Tibial nerve (tissue), 4 donors: ENCODE results near the gene DIRAS3. TPM values are rescaled to one million over a fixed set of nuclear protein-coding genes. Genes with fewer than 3 reads are reported as not detected.

Experiments used
- DNase-seq, 2 donors: peaks; one replicate each; pipeline ENCODE4 v3.0.0-alpha.2; 2019; ENCODE audit warnings: low spot score in 2 of 2
- H3K27ac ChIP-seq, 4 donors: fragments of 200-600 bp; sonication (generic) in 3 of 4; one replicate each; pipeline ENCODE4 v1.5.1; 2017 to 2019; ENCODE audit warnings: mild to moderate bottlenecking in 1 of 4
- H3K27me3 ChIP-seq, 2 donors: fragments of 200-600 bp; sonication (generic) in 1 of 2; one replicate each; pipeline versions ENCODE4 v1.5.1 to v1.6.0; 2017 to 2019
- H3K36me3 ChIP-seq, 3 donors: fragments of 200-600 bp; sonication (generic); one replicate each; pipeline ENCODE4 v1.5.1; 2018 to 2019
- H3K4me1 ChIP-seq, 4 donors: fragments of 200-600 bp; sonication (generic) in 3 of 4; one replicate each; pipeline ENCODE4 v1.5.1; 2017 to 2019
- H3K4me3 ChIP-seq, 4 donors: fragments of 200-600 bp; sonication (generic) in 3 of 4; one replicate each; pipeline ENCODE4 v1.5.1; 2017 to 2019; ENCODE audit warnings: mild to moderate bottlenecking in 1 of 4, moderate library complexity in 1 of 4
- H3K9me3 ChIP-seq, 4 donors: fragments of 200-600 bp; sonication (generic) in 3 of 4; one replicate each; pipeline ENCODE4 v1.5.1; 2017 to 2019
- CTCF ChIP-seq, 5 experiments: fragments of 200-600 bp in 3 of 5; fragments of 450-650 bp in 2 of 5; sonication (generic) in 3 of 5; IDR thresholded peaks; one replicate each; pipeline ENCODE4 v1.5.1; 2016 to 2019; ENCODE audit warnings: antibody characterized with exemption in 5 of 5, mild to moderate bottlenecking in 3 of 5, moderate library complexity in 2 of 5
- EP300 ChIP-seq, 2 donors: sonication (generic); formaldehyde crosslinking; IDR thresholded peaks; one replicate each; pipeline ENCODE4 v1.6.1; 2017; ENCODE audit warnings: antibody characterized with exemption in 2 of 2, mild to moderate bottlenecking in 1 of 2
- POLR2A ChIP-seq, 2 donors: fragments of 450-650 bp; IDR thresholded peaks; one replicate each; pipeline ENCODE4 v1.6.1; 2017; ENCODE audit warnings: antibody characterized with exemption in 2 of 2, mild to moderate bottlenecking in 2 of 2, moderate library complexity in 2 of 2
- WGBS, 2 donors: methylation state at CpG; one replicate each; pipeline ENCODE4 v1.1.5; 2018; 5-methylcytosine and 5-hydroxymethylcytosine counted together
- total RNA-seq, 4 donors: library from RNA; depleted of rRNA; stranded (reverse); fragments of >200 nt; gene quantifications; one replicate each; pipeline ENCODE4 v1.1.0, GENCODE V29; 2016

Gene DIRAS3
- total RNA-seq, result 1 to 10 TPM in 2 of 4 donors, under 1 TPM in 1, not detected in 1; 0.63 to 7.5 (median 5.2) TPM

GRCh38 chr1:68049941-68050878 is at the start of gene DIRAS3:
DIRAS3 (minus strand) TSS chr1:68050627; CDS start chr1:68047297, 3,330 bp downstream.
- WGBS, 2 donors, result 55 to 68% methylated on average over 45 of the region's 45 CpGs
- Histone ChIP-seq H3K4me1 (no peaks in the 10 kb centered on the region), H3K9me3 (peaks cover 0 to 9% (median 0%) of the 10 kb centered on the region in 4 donors), H3K27ac (no peak within 1 kb of the TSS), H3K27me3 (no peaks in the 10 kb centered on the region), H3K36me3 (peaks cover 0 to 11% (median 0%) of the 10 kb centered on the region in 3 donors), H3K4me3 (peak within 1 kb of the TSS; percentile 13 to 51 (median 30))
- no peak for DNase-seq
- TF ChIP-seq POLR2A (IDR thresholded peaks at IDR 0.05) (no peak), EP300 (IDR thresholded peaks at IDR 0.05) (no peak), CTCF (IDR thresholded peaks at IDR 0.05) (no peak)

- no peak for DNase-seq
- no peak overlapping the region for H3K27ac ChIP-seq
- H3K4me3 ChIP-seq, result no peak overlapping the region
- H3K9me3 ChIP-seq, result peaks cover 0 to 13% (median 0%) of the 10 kb centered on the region in 4 donors
- H3K27me3 ChIP-seq, result no peaks in the 10 kb centered on the region
- peaks cover 0 to 4% (median 0%) of the 10 kb centered on the region in 3 donors for H3K36me3 ChIP-seq
- no peak for TF ChIP-seq CTCF (IDR thresholded peaks at IDR 0.05)
- TF ChIP-seq POLR2A (IDR thresholded peaks at IDR 0.05), result no peak
- H3K4me1 ChIP-seq, result no peaks in the 10 kb centered on the region
Observed at GRCh38 chr1:68093737-68094136, 43.3 kb upstream of the DIRAS3 start.

GRCh38 chr1:68087184-68087583 is 36.8 kb upstream of the DIRAS3 start:
- Histone ChIP-seq H3K36me3 (no peaks in the 10 kb centered on the region), H3K4me3 (no peak overlapping the region), H3K27me3 (no peaks in the 10 kb centered on the region), H3K9me3 (peaks cover 0 to 12% (median 0%) of the 10 kb centered on the region in 4 donors), H3K27ac (no peak overlapping the region), H3K4me1 (no peaks in the 10 kb centered on the region)
- no peak for DNase-seq
- 79 to 83% methylated on average over 4 of the region's 4 CpGs for WGBS, 2 donors
- TF ChIP-seq EP300 (IDR thresholded peaks at IDR 0.05) (no peak), POLR2A (IDR thresholded peaks at IDR 0.05) (no peak), CTCF (IDR thresholded peaks at IDR 0.05) (no peak)

GRCh38 chr1:68085752-68086151 is 35.3 kb upstream of the DIRAS3 start:
- WGBS, 2 donors, result 95 to 100% methylated on average over 1 of the region's 1 CpG
- Histone ChIP-seq H3K4me3 (no peak overlapping the region), H3K27ac (no peak overlapping the region), H3K27me3 (no peaks in the 10 kb centered on the region), H3K9me3 (peaks cover 0 to 11% (median 0%) of the 10 kb centered on the region in 4 donors), H3K36me3 (no peaks in the 10 kb centered on the region), H3K4me1 (no peaks in the 10 kb centered on the region)
- TF ChIP-seq EP300 (IDR thresholded peaks at IDR 0.05), result no peak
- no peak for TF ChIP-seq CTCF (IDR thresholded peaks at IDR 0.05)
- TF ChIP-seq POLR2A (IDR thresholded peaks at IDR 0.05), result no peak
- no peak for DNase-seq

- no peaks in the 10 kb centered on the region for H3K27me3 ChIP-seq
- H3K27ac ChIP-seq, result no peak overlapping the region
- TF ChIP-seq CTCF (IDR thresholded peaks at IDR 0.05) (no peak), EP300 (IDR thresholded peaks at IDR 0.05) (no peak), POLR2A (IDR thresholded peaks at IDR 0.05) (no peak)
- peaks cover 0 to 3% (median 0%) of the 10 kb centered on the region in 4 donors for H3K9me3 ChIP-seq
- no peaks in the 10 kb centered on the region for H3K36me3 ChIP-seq
- no peaks in the 10 kb centered on the region for H3K4me1 ChIP-seq
- 62 to 79% methylated on average over 2 of the region's 2 CpGs for WGBS, 2 donors
- DNase-seq, result no peak
- no peak overlapping the region for H3K4me3 ChIP-seq
Observed at GRCh38 chr1:68083686-68084085, 33.3 kb upstream of the DIRAS3 start.
